GM21381 (cell line): ENCODE measurements around the gene PRUNE2.
A peak's percentile ranks its signal among the peaks of the same experiment; 100 is the strongest.

Source experiments
- ATAC-seq: cut with Tn5 transposase; IDR thresholded peaks from one replicate; pipeline ENCODE4 v1.9.1; 2021; ENCODE audit warnings: mild to moderate bottlenecking, moderate library complexity; ENCODE audit not compliant: unreplicated experiment

Gene PRUNE2

GRCh38 chr9:76637416-76637815 lies 268.5 kb downstream of the PRUNE2 start:
- no peak for ATAC-seq

- no peak for ATAC-seq
Observed at GRCh38 chr9:76634356-76635054, 271.4 kb downstream of the PRUNE2 start.

- ATAC-seq = no peak
Observed at GRCh38 chr9:76630916-76631315, 275.0 kb downstream of the PRUNE2 start.

- ATAC-seq = no peak
Observed at GRCh38 chr9:76629205-76629990, 276.5 kb downstream of the PRUNE2 start.

GRCh38 chr9:76628155-76628554 lies 277.8 kb downstream of the PRUNE2 start:
- no peak for ATAC-seq

GRCh38 chr9:76626980-76627379 lies 278.9 kb downstream of the PRUNE2 start:
- ATAC-seq = no peak

- ATAC-seq = no peak
Observed at GRCh38 chr9:76626141-76626540, 279.8 kb downstream of the PRUNE2 start.

- peak; percentile 90 for ATAC-seq
Observed at GRCh38 chr9:76624391-76625048, 281.4 kb downstream of the PRUNE2 start.

GRCh38 chr9:76620996-76621395 lies 284.9 kb downstream of the PRUNE2 start:
- no peak for ATAC-seq

- ATAC-seq = no peak
Observed at GRCh38 chr9:76620581-76620980, 285.3 kb downstream of the PRUNE2 start.

GRCh38 chr9:76619640-76620039 lies 286.3 kb downstream of the PRUNE2 start:
- no peak for ATAC-seq

- no peak for ATAC-seq
Observed at GRCh38 chr9:76619197-76619596, 286.7 kb downstream of the PRUNE2 start.

GRCh38 chr9:76618762-76619161 lies 287.2 kb downstream of the PRUNE2 start:
- no peak for ATAC-seq

GRCh38 chr9:76617497-76618175 lies 288.3 kb downstream of the PRUNE2 start:
- ATAC-seq = no peak

GRCh38 chr9:76616780-76617179 lies 289.1 kb downstream of the PRUNE2 start:
- no peak for ATAC-seq

- ATAC-seq = no peak
Observed at GRCh38 chr9:76615177-76615603, 290.7 kb downstream of the PRUNE2 start.

- no peak for ATAC-seq
Observed at GRCh38 chr9:76613974-76614373, 291.9 kb downstream of the PRUNE2 start.

- no peak for ATAC-seq
Observed at GRCh38 chr9:76613150-76613781, 292.6 kb downstream of the PRUNE2 start.

- no peak for ATAC-seq
Observed at GRCh38 chr9:76610011-76610352, 295.9 kb downstream of the PRUNE2 start.

- no peak for ATAC-seq
Observed at GRCh38 chr9:76609285-76610010, 296.5 kb downstream of the PRUNE2 start.
